Measurements from ENCODE around the gene ADSS1.

The ADSS1 gene

GRCh38 chr14:104787736-104788135 lies 63.7 kb downstream of the ADSS1 start:
- peak overlapping the region; percentile 48 to 89 (median 76) for H3K27ac ChIP-seq
- TF ChIP-seq Cebpa-rat (IDR thresholded peaks at IDR 0.05): no peak
- peaks cover 74 to 95% (median 88%) of the 10 kb centered on the region in 10 experiments for H3K4me1 ChIP-seq
- H4K20me1 ChIP-seq: peaks cover 57 to 100% (median 98%) of the 10 kb centered on the region in 11 experiments
- no peaks in the 10 kb centered on the region for H3K27me3 ChIP-seq
- H3K4me2 ChIP-seq: peak overlapping the region; percentile 83 to 99 (median 95)
- H3K4me3 ChIP-seq: peak overlapping the region in 3 of 10 experiments; percentile 9 to 28 (median 26); a peak in 2 of 20 replicates
- H3K9me3 ChIP-seq (replicated peaks in 1 of 11): no peaks in the 10 kb centered on the region
- H3K9ac ChIP-seq: peak overlapping the region; percentile 44 to 80 (median 69); a peak in 21 of 22 replicates
- peaks cover 42 to 92% (median 73%) of the 10 kb centered on the region in 11 experiments for H3K36me3 ChIP-seq

- Histone ChIP-seq H3K36me3 (peaks cover 40 to 93% (median 73%) of the 10 kb centered on the region in 11 experiments), H4K20me1 (peaks cover 58 to 100% (median 99%) of the 10 kb centered on the region in 11 experiments), H3K4me3 (peak overlapping the region in 1 of 10 experiments; percentile 35; a peak in 2 of 20 replicates), H3K27ac (peak overlapping the region; percentile 48 to 89 (median 76); a peak in 21 of 22 replicates), H3K9me3 (replicated peaks in 1 of 11) (no peaks in the 10 kb centered on the region), H3K4me2 (peak overlapping the region; percentile 83 to 99 (median 95)), H3K27me3 (no peaks in the 10 kb centered on the region), H3K9ac (peak overlapping the region; percentile 44 to 80 (median 69); a peak in 21 of 22 replicates), H3K4me1 (peaks cover 79 to 97% (median 90%) of the 10 kb centered on the region in 10 experiments)
- TF ChIP-seq Cebpa-rat (IDR thresholded peaks at IDR 0.05): no peak
Observed at GRCh38 chr14:104788161-104788818, 64.3 kb downstream of the ADSS1 start.

- Histone ChIP-seq H3K27ac (peak overlapping the region in 10 of 11 experiments; percentile 34 to 89 (median 77); a peak in 12 of 22 replicates), H3K4me1 (peaks cover 87 to 99% (median 91%) of the 10 kb centered on the region in 10 experiments), H3K36me3 (peaks cover 40 to 91% (median 73%) of the 10 kb centered on the region in 11 experiments), H3K27me3 (no peaks in the 10 kb centered on the region), H3K9me3 (replicated peaks in 1 of 11) (no peaks in the 10 kb centered on the region), H3K9ac (peak overlapping the region; percentile 44 to 80 (median 69); a peak in 21 of 22 replicates), H4K20me1 (peaks cover 60 to 100% (median 100%) of the 10 kb centered on the region in 11 experiments), H3K4me2 (peak overlapping the region; percentile 83 to 99 (median 95); a peak in 20 of 22 replicates), H3K4me3 (peak overlapping the region in 1 of 10 experiments; percentile 35; a peak in 1 of 20 replicates)
- TF ChIP-seq Cebpa-rat (IDR thresholded peaks at IDR 0.05): no peak
Observed at GRCh38 chr14:104788873-104789663, 65.0 kb downstream of the ADSS1 start.

GRCh38 chr14:104789752-104790743 lies 66.0 kb downstream of the ADSS1 start:
- Histone ChIP-seq H3K4me1 (peaks cover 84 to 93% (median 89%) of the 10 kb centered on the region in 10 experiments), H3K9me3 (replicated peaks in 1 of 11) (no peaks in the 10 kb centered on the region), H3K27me3 (no peaks in the 10 kb centered on the region), H3K4me3 (no peak overlapping the region), H4K20me1 (peaks cover 54 to 100% (median 100%) of the 10 kb centered on the region in 11 experiments), H3K36me3 (peaks cover 40 to 81% (median 67%) of the 10 kb centered on the region in 11 experiments), H3K27ac (peak overlapping the region in 4 of 11 experiments; percentile 2 to 84 (median 80); a peak in 7 of 22 replicates), H3K4me2 (peak overlapping the region in 9 of 11 experiments; percentile 38 to 100 (median 98); a peak in 16 of 22 replicates), H3K9ac (peak overlapping the region in 10 of 11 experiments; percentile 44 to 99 (median 96); a peak in 18 of 22 replicates)
- TF ChIP-seq Cebpa-rat (IDR thresholded peaks at IDR 0.05): no peak

- H3K4me2 ChIP-seq: peak overlapping the region; percentile 93 to 100 (median 97); a peak in 17 of 22 replicates
- no peak overlapping the region for H3K4me3 ChIP-seq
- H4K20me1 ChIP-seq: peaks cover 46 to 88% (median 87%) of the 10 kb centered on the region in 11 experiments
- no peak for TF ChIP-seq Cebpa-rat (IDR thresholded peaks at IDR 0.05)
- 0 out of 22 replicates have a peak, but pooled peaks cover 0 to 1% (median 0%) of the 10 kb centered on the region in 11 experiments for H3K27me3 ChIP-seq
- peaks cover 40 to 73% (median 60%) of the 10 kb centered on the region in 11 experiments for H3K36me3 ChIP-seq
- H3K9ac ChIP-seq: peak overlapping the region in 10 of 11 experiments; percentile 34 to 99 (median 98); a peak in 16 of 22 replicates
- H3K27ac ChIP-seq: peak overlapping the region in 4 of 11 experiments; percentile 4 to 36 (median 20); a peak in 3 of 22 replicates
- H3K9me3 ChIP-seq (replicated peaks in 1 of 11): no peaks in the 10 kb centered on the region
- peaks cover 78 to 87% (median 83%) of the 10 kb centered on the region in 10 experiments for H3K4me1 ChIP-seq
Observed at GRCh38 chr14:104791425-104791824, 67.4 kb downstream of the ADSS1 start.

GRCh38 chr14:104792101-104792884 lies 68.3 kb downstream of the ADSS1 start:
- peak overlapping the region; percentile 93 to 99 (median 98); a peak in 21 of 22 replicates for H3K9ac ChIP-seq
- H3K36me3 ChIP-seq: peaks cover 40 to 65% (median 55%) of the 10 kb centered on the region in 11 experiments
- H3K4me3 ChIP-seq: peak overlapping the region in 3 of 10 experiments; percentile 4 to 97 (median 5); a peak in 1 of 20 replicates
- H3K27me3 ChIP-seq: peaks cover 0 to 10% (median 5%) of the 10 kb centered on the region in 11 experiments; a peak in 8 of 22 replicates
- peaks cover 46 to 79% (median 78%) of the 10 kb centered on the region in 11 experiments for H4K20me1 ChIP-seq
- no peak for TF ChIP-seq Cebpa-rat (IDR thresholded peaks at IDR 0.05)
- peaks cover 78 to 87% (median 83%) of the 10 kb centered on the region in 10 experiments for H3K4me1 ChIP-seq
- H3K27ac ChIP-seq: peak overlapping the region in 9 of 11 experiments; percentile 6 to 96 (median 46); a peak in 14 of 22 replicates
- H3K4me2 ChIP-seq: peak overlapping the region; percentile 93 to 100 (median 97)
- no peaks in the 10 kb centered on the region for H3K9me3 ChIP-seq (replicated peaks in 1 of 11)
